ENCODE measurements around the gene ACSL1.
"Not testable (repeated sequence)": the region's sequence is repeated elsewhere in the genome, so short reads cannot be mapped to it uniquely, and the experiment has no call there.

ACSL1 gene

DNA sequence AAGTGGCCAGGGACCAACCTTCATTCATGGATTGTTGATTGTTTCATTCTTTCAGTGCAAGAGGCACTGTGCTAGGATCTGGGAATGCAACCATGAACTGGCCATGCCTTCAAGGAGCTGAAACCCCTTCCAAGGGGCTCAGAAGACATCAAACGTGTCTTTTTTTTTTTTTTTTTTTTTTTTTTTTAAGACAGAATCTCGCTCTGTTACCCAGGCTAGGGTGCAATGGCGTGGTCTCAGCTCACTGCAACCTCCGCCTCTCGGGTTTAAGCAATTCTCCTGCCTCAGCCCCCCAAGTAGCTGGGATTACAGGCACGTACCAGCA is 13.3 kb upstream of the ACSL1 start:
- not testable (repeated sequence) for DNase-seq

GRCh38 chr4:184838249-184839074 is 12.7 kb upstream of the ACSL1 start:
- no peak for DNase-seq

- no peak for DNase-seq
Observed at GRCh38 chr4:184836613-184837012, 10.8 kb upstream of the ACSL1 start.

DNA sequence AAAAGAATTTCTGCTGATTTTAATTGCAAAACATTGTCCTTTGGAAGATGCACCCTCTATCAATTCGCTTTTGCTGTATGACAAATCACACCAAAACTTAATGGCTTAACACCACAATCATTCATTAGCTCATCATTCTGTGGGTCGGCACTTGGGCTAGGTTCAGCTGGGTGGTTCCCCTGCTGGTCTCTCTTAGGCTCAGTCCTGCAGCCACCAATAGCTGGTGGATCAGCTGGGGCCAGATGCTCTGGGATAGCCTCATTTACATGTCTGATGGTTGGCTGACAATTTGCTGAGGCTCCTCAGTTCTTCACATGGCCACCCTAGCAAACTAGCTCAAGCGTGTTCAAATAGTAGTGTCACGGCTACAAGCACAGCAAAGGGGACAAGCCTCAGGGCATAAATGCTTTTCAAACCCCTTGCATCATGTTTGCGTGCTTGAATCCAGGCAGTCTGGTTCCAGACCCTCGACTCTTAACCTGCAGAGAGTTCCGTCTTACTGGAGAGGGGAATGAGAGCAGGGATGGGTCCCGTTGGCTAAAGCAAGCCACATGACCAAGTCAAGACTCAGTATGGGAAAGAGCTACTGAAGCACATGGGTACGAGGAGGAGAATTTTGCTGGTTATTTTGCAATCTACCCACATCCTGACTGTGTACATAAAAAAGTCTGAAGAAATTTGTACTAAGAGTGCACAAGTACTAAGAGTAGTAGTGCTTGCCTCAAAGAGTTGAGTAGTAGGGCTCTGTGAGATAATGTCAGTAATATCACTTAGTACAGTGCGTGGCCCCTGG is 7.5 kb upstream of the ACSL1 start:
- DNase-seq = no peak

- no peak for DNase-seq
Observed at GRCh38 chr4:184831153-184831552, 5.4 kb upstream of the ACSL1 start.

- DNase-seq = peak; percentile 43
Observed at GRCh38 chr4:184826691-184827270, 1.0 kb upstream of the ACSL1 start.

- DNase-seq = peak; percentile 52
Observed at GRCh38 chr4:184825141-184825895, 450 bp downstream of the ACSL1 start.

DNA sequence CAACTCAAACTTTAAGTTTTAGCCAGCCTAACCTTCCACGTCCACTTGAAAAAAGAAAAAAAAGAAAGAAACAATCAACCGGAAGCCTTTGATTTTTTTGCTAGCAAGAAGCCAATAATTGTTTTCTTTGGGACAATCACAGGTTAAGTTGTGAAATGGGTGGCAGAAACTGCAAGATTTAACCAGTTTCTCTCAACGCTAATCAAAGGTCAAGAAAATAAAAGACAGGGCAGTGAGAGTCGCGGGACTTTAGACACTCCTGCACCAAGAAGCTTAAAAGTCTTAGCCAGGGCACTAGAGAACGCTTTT is 1.0 kb downstream of the ACSL1 start:
- DNase-seq = no peak

- DNase-seq = peak; percentile 59
Observed at GRCh38 chr4:184824081-184824775, 1.5 kb downstream of the ACSL1 start.

DNA sequence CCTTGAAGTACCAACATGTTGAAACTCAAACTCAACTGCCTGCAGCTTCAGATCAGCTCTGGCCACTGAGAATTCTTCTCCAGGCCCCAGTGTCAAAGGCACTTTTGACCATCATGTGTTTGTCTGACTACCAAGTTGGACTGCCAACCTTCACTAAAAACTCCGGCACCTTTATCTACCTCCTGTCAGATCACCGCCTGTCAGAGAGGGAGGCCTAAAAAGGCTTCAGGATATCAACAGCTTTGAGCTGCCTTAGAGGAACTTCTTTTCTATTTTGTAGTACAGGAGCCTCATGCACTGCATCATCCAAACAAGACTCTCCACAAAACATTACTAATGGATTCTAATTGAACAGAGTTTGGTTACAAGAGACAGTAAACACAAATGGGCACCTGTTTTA is 2.8 kb downstream of the ACSL1 start:
- no peak for DNase-seq

DNA sequence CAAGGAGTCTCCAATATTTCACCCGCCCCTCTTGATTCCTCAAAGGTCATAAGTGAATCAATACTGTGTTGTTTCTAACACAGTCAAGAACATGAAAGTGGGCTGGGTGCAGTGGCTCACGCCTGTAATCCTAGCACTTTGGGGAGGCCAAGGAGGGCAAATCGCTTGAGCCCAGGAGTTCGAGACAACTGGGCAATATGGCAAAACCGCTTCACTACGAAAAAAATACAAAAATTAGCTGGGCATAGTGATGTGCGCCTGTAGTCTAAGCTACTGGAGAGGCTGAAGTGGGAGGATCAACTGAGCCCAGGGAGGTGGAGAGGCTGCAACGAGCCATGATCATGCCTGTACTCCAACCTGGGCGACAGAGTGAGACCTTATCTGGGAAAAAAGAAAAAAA is 3.4 kb downstream of the ACSL1 start:
- DNase-seq = no peak

GRCh38 chr4:184821242-184821641 is 4.5 kb downstream of the ACSL1 start:
- no peak for DNase-seq

- DNase-seq = no peak
Observed at GRCh38 chr4:184819786-184820185, 6.0 kb downstream of the ACSL1 start.

DNA sequence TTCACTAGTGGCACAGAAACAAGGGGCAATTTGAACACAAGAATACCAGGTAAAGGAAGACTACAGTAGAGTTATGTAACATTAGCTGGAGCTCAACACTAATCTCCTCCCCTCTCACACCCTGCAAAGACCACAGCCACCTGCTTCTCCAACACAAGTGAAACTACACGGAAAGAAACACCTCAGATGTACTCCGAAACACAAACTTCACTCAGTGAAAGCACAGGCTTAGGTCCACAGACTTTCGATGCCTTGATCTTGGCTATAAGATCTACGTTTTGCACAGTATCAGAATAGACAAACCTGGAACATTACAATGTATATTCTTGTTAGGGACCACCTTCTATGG is 7.6 kb downstream of the ACSL1 start:
- no peak for DNase-seq

- no peak for DNase-seq
Observed at GRCh38 chr4:184817494-184818215, 8.1 kb downstream of the ACSL1 start.

GRCh38 chr4:184816962-184817361 is 8.8 kb downstream of the ACSL1 start:
- DNase-seq = no peak

- DNase-seq = no peak
Observed at GRCh38 chr4:184815046-184815877, 10.5 kb downstream of the ACSL1 start.

GRCh38 chr4:184814686-184815045 is 11.1 kb downstream of the ACSL1 start:
- DNase-seq = no peak

- no peak for DNase-seq
Observed at GRCh38 chr4:184812651-184813181, 13.1 kb downstream of the ACSL1 start.

- no peak for DNase-seq
Observed at GRCh38 chr4:184812199-184812542, 13.6 kb downstream of the ACSL1 start.

DNA sequence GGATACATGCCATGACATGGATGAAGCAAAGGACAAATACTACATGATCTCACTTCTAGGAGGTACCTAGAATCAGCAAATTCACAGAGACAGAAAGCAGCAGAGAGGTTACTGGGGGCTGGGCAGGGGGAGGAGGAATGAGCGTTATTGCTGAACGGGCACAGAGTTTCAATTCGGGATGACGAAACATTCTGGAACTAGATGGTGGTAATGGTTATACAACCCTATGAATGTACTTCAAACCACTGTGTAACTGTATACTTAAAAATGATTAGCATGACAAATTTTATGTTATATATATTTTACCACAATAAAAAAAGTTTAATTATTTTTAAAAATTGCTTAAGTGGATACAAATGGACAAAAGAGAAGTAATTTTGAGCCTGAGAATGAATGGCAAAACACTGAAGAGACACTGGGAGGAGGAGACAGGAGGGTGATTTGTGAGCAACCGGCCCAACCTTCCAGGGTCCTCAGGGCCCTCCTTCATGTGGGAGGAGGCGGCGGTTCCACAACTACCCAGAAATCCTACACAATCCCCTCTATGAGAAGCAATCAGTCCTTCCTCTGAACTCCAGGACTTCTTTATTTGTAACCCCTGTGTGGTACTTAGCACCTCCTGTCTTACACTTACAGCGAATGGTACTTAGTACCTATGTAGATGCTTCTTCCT is 14.1 kb downstream of the ACSL1 start:
- no peak for DNase-seq
